K562 (cell line): ENCODE results near the gene TAC3. TPM values are rescaled to one million over a fixed set of nuclear protein-coding genes. Genes with fewer than 3 reads are reported as not detected.
A peak's percentile ranks its signal among the peaks of the same experiment; 100 is the strongest.

Source experiments
- ATAC-seq: fragments of 200-7000 bp; cut with Tn5 transposase; 3 replicates; pipeline ENCODE4 v1.9.1; 2020; ENCODE audit warnings: moderate library complexity
- BruUV-seq: library from RNA; stranded (reverse); fragments of 400-500 nt; replicated peaks from 2 replicates; lab custom pipeline; 2021; lab: Mats Ljungman, UMichigan
- CTCF ChIA-PET: fragments of 300-600 bp; formaldehyde crosslinking; extraction: SDS; loops from one replicate; lab custom pipeline; 2021; ENCODE audit warnings: low intra/inter-chr PET ratio; lab: Yijun Ruan, JAX
- POLR2A ChIA-PET: fragments of 300-600, 350-650 bp; sonication (Branson Sonifier 250); formaldehyde crosslinking; extraction: SDS; loops from one replicate; lab custom pipeline; 2021; ENCODE audit warnings: antibody characterized with exemption, inconsistent platforms; lab: Yijun Ruan, JAX
- DNase-seq, 4 experiments: peaks; one replicate each; pipeline versions ENCODE4 v3.0.0 to v3.0.0-alpha.2; 2011 to 2018; ENCODE audit warnings: low spot score in 3 of 4, mixed read lengths in 3 of 4; ENCODE audit errors: extremely low read depth in 1 of 4
- FAIRE-seq: peaks from 2 replicates; lab custom pipeline; 2011; peaks lifted over from hg19 to GRCh38; lab: Jason Lieb, UNC
- H2AFZ ChIP-seq: 2 replicates; pipeline ENCODE4 v1.6.0; 2011; ENCODE audit warnings: low read depth, low read length, control low read depth, inconsistent platforms
- H3K27ac ChIP-seq: fragments of 200-600 bp; 3 replicates; pipeline ENCODE4 v1.8.0; 2011; ENCODE audit warnings: low read depth, mild to moderate bottlenecking, control low read depth, inconsistent platforms, low read length, moderate library complexity, mixed read lengths; ENCODE audit errors: extremely low read depth
- H3K27me3 ChIP-seq, 2 experiments: fragments of 300-600 bp in 1 of 2; 2 replicates in 1 of 2; 3 replicates in 1 of 2; pipeline versions ENCODE4 v1.6.0 to v1.8.0; 2011; ENCODE audit warnings: inconsistent platforms in 2 of 2, low read length in 2 of 2, mild to moderate bottlenecking in 1 of 2, mixed read lengths in 1 of 2, moderate library complexity in 1 of 2; ENCODE audit not compliant: control insufficient read depth in 2 of 2, insufficient read depth in 2 of 2
- H3K36me3 ChIP-seq: fragments of 300-600 bp; 3 replicates; pipeline ENCODE4 v1.8.0; 2011; ENCODE audit warnings: mild to moderate bottlenecking, low read length, inconsistent platforms; ENCODE audit not compliant: control insufficient read depth, insufficient read depth
- H3K4me1 ChIP-seq, 2 experiments: fragments of 200-600 bp in 1 of 2; replicated peaks in 1 of 2; 2 replicates in 1 of 2; 3 replicates in 1 of 2; pipeline versions ENCODE4 v1.5.1 to v1.8.0; 2011; ENCODE audit warnings: inconsistent platforms in 2 of 2, low read length in 2 of 2, mild to moderate bottlenecking in 1 of 2, mixed read lengths in 1 of 2, moderate library complexity in 1 of 2; ENCODE audit not compliant: control insufficient read depth in 2 of 2, insufficient read depth in 2 of 2
- H3K4me2 ChIP-seq: 2 replicates; pipeline ENCODE4 v1.6.1; 2011; ENCODE audit warnings: low read length, control low read depth, inconsistent platforms, mixed read lengths; ENCODE audit not compliant: insufficient read depth
- H3K4me3 ChIP-seq: fragments of 200-600 bp; sonication (generic), shearing (Covaris generic); 2 replicates; pipeline ENCODE4 v1.5.1; 2016; ENCODE audit warnings: control low read depth, inconsistent platforms
- H3K79me2 ChIP-seq: fragments of 200-600 bp; 3 replicates; pipeline ENCODE4 v1.8.0; 2011; ENCODE audit warnings: low read length, inconsistent platforms; ENCODE audit not compliant: control insufficient read depth, insufficient read depth
- H3K9ac ChIP-seq, 2 experiments: 2 replicates each; pipeline versions ENCODE4 v1.6.0 to v1.6.1; 2011; ENCODE audit warnings: low read depth in 2 of 2, low read length in 2 of 2, control low read depth in 1 of 2, inconsistent platforms in 1 of 2, mild to moderate bottlenecking in 1 of 2, mixed read lengths in 1 of 2; ENCODE audit not compliant: insufficient read depth in 1 of 2
- H3K9me1 ChIP-seq: one replicate; pipeline ENCODE4 v1.6.0; 2011; ENCODE audit warnings: inconsistent platforms, mild to moderate bottlenecking, low read length, moderate library complexity; ENCODE audit not compliant: control insufficient read depth, insufficient read depth
- H3K9me3 ChIP-seq: replicated peaks from 2 replicates; pipeline ENCODE4 v1.5.1; 2011; ENCODE audit warnings: low read depth, low read length, inconsistent platforms; ENCODE audit not compliant: control insufficient read depth, insufficient read depth
- H4K20me1 ChIP-seq: replicated peaks from 2 replicates; pipeline ENCODE4 v1.6.1; 2011; ENCODE audit warnings: low read length, inconsistent platforms, mixed read lengths; ENCODE audit not compliant: control insufficient read depth, insufficient read depth
- C11orf30 ChIP-seq: fragments of 450-650 bp; IDR thresholded peaks from 2 replicates; pipeline ENCODE4 v1.6.1; 2016; ENCODE audit warnings: low read depth, mild to moderate bottlenecking
- MAFG ChIP-seq: fragments of 450-650 bp; conservative IDR thresholded peaks from 2 replicates; pipeline ENCODE4 v1.6.1; 2016; ENCODE audit warnings: missing genetic modification characterization, missing compliant biosample characterization
- NFE2 ChIP-seq: IDR thresholded peaks from 2 replicates; pipeline ENCODE4 v1.6.1; 2014; ENCODE audit warnings: antibody characterized with exemption, low read depth
- PHF21A ChIP-seq: fragments of 450-650 bp; IDR thresholded peaks from 2 replicates; pipeline ENCODE4 v1.6.1; 2017; ENCODE audit warnings: low read depth, borderline replicate concordance
- ZBTB2 ChIP-seq: fragments of 450-650 bp; IDR thresholded peaks from 2 replicates; pipeline ENCODE4 v1.6.1; 2016; ENCODE audit warnings: antibody characterized with exemption
- ZEB2 ChIP-seq: fragments of 450-650 bp; IDR thresholded peaks from 2 replicates; pipeline ENCODE4 v1.6.1; 2016
- ZNF316 ChIP-seq: fragments of 450-650 bp; IDR thresholded peaks from 2 replicates; pipeline ENCODE4 v1.6.1; 2016
- WGBS: fragments of 100-300 bp; shearing (Covaris generic); methylation state at CpG from one replicate; pipeline ENCODE4 v1.1.6; 2016; ENCODE audit warnings: low coverage, mixed read lengths; ENCODE audit not compliant: insufficient coverage; ENCODE audit errors: missing lambda C conversion rate; 5-methylcytosine and 5-hydroxymethylcytosine counted together
- in situ Hi-C: fragments of 300-500 bp; cut with MboI; formaldehyde crosslinking; loops from 4 replicates; pipeline ENCODE4 v1.15.0; 2018; ENCODE audit warnings: inconsistent platforms, mixed read lengths
- intact Hi-C: fragments of 100-400 bp; cut with micrococcal nuclease; formaldehyde crosslinking; loops from 2 replicates; pipeline ENCODE4 v1.14.2; 2022
- polyA plus RNA-seq, 8 experiments: library from polyadenylated mRNA; depleted of rRNA in 4 of 8; stranded (reverse) in 5 of 8; unstranded in 3 of 8; fragments of >200 nt; fragmentation: Nextera tagmentation in 2 of 8; fragmentation: Illumina TruSeq in 1 of 8; extraction: Ambion mirVana in 2 of 8; extraction: Trizol in 1 of 8; gene quantifications; 2 replicates each; pipeline versions ENCODE4 v1.2.1 to v1.2.3, GENCODE V29; 2011 to 2014; ENCODE audit warnings: inconsistent platforms in 1 of 8, missing spikeins in 1 of 8
- total RNA-seq, 7 experiments: library from RNA; depleted of rRNA in 6 of 7; stranded (reverse); fragments of >200 nt in 6 of 7; fragmentation: Illumina TruSeq in 2 of 7; extraction: Trizol in 2 of 7; gene quantifications; 2 replicates each; pipeline versions ENCODE4 v1.2.1 to v1.2.3, GENCODE V29; 2011 to 2021; ENCODE audit warnings: low replicate concordance in 1 of 7
- TF ChIP-seq, protein P1 (sequence below): fragments of 450-650 bp; IDR thresholded peaks from 2 replicates; pipeline ENCODE4 v1.6.1; 2016; ENCODE audit warnings: mild to moderate bottlenecking

TAC3 gene
- total and polyA plus RNA-seq, 9 of the 15 experiments (the other 6 are each of a cell fraction or from before 2014, with no cell fraction given), result 0.29 to 2.8 (median 1.4) TPM

DNA sequence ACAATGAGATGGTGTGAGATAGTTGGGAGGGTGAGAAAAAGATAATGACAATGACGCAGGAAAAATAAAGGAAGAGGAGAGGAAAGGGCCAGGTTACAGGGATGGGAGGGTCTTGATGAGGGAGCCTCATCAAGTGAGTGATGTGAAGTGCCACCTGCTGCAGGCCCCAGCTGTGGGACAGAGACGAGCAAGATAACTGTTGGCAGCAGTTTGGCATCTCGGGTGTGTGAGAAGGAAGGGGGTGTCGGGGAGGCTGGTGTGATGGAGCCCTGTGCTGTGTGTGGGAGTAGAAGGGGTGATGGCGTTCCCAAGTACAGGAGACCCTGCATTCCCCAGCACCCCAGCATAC, 11.4 kb upstream of the TAC3 start:
- no peak overlapping the region for H3K27ac ChIP-seq
- no peak overlapping the region for H3K4me3 ChIP-seq
- ATAC-seq (no peak), FAIRE-seq (no peak), DNase-seq (peak in 2 of 4 experiments; percentile 28 to 31)
- no TSS peak for BruUV-seq
- H3K36me3 ChIP-seq, result no peaks in the 10 kb centered on the region
- no peak overlapping the region for H3K4me2 ChIP-seq
- peak overlapping the region in 1 of 2 experiments; percentile 29; a peak in 1 of 4 replicates for H3K9ac ChIP-seq
- H4K20me1 ChIP-seq, result no peaks in the 10 kb centered on the region
- POLR2A ChIA-PET, result interaction anchor here (0.6 to 3.4 kb wide), 9 partner anchors 8 to 54 kb away, joined by 3 to 9 read pairs (median 3); partner anchors contain the start of gene TAC3
- CTCF ChIA-PET, result no interaction called here
- peaks cover 15 to 25% of the 10 kb centered on the region in 2 experiments for H3K4me1 ChIP-seq
- in situ Hi-C loops, result no loop called here
- intact Hi-C loops, result no loop called here
- 31% methylated on average over 4 of the region's 5 CpGs for WGBS
- no peaks in the 10 kb centered on the region for H3K9me3 ChIP-seq
- TF ChIP-seq PHF21A, result 0 out of 2 replicates have a peak, but pooled peaks have one; percentile 3
- peak; percentile 51; the same call in 1 of the 2 replicates for TF ChIP-seq C11orf30
- peak; percentile 51; the same call in 1 of the 2 replicates for TF ChIP-seq ZNF316
- 0 out of 2 replicates have a peak, but pooled peaks have one; percentile 8 for TF ChIP-seq ZBTB2
- TF ChIP-seq, protein P1, sequence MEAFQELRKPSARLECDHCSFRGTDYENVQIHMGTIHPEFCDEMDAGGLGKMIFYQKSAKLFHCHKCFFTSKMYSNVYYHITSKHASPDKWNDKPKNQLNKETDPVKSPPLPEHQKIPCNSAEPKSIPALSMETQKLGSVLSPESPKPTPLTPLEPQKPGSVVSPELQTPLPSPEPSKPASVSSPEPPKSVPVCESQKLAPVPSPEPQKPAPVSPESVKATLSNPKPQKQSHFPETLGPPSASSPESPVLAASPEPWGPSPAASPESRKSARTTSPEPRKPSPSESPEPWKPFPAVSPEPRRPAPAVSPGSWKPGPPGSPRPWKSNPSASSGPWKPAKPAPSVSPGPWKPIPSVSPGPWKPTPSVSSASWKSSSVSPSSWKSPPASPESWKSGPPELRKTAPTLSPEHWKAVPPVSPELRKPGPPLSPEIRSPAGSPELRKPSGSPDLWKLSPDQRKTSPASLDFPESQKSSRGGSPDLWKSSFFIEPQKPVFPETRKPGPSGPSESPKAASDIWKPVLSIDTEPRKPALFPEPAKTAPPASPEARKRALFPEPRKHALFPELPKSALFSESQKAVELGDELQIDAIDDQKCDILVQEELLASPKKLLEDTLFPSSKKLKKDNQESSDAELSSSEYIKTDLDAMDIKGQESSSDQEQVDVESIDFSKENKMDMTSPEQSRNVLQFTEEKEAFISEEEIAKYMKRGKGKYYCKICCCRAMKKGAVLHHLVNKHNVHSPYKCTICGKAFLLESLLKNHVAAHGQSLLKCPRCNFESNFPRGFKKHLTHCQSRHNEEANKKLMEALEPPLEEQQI, result no peak
- TF ChIP-seq NFE2, result peak; percentile 65
- TF ChIP-seq ZEB2, result no peak
- 0 out of 2 replicates have a peak, but pooled peaks have one; percentile 16 for TF ChIP-seq MAFG (tag)
- no peaks in the 10 kb centered on the region for H3K79me2 ChIP-seq
- peak overlapping the region; percentile 86; the same call in 1 of the 2 replicates for H2AFZ ChIP-seq
- no peaks in the 10 kb centered on the region for H3K9me1 ChIP-seq
- no peaks in the 10 kb centered on the region for H3K27me3 ChIP-seq
